ENCODE measurements around the gene APOBEC3F. TPM values are rescaled to one million over a fixed set of nuclear protein-coding genes. Genes with fewer than 3 reads are reported as not detected.
A peak's percentile ranks its signal among the peaks of the same experiment; 100 is the strongest.
"Not testable (repeated sequence)": the region's sequence is repeated elsewhere in the genome, so short reads cannot be mapped to it uniquely, and the experiment has no call there.

APOBEC3F gene
- total and polyA plus RNA-seq, 2 donors (not counting 1 experiment from before 2014, with no cell fraction given): 23.3 to 76.8 TPM

DNA sequence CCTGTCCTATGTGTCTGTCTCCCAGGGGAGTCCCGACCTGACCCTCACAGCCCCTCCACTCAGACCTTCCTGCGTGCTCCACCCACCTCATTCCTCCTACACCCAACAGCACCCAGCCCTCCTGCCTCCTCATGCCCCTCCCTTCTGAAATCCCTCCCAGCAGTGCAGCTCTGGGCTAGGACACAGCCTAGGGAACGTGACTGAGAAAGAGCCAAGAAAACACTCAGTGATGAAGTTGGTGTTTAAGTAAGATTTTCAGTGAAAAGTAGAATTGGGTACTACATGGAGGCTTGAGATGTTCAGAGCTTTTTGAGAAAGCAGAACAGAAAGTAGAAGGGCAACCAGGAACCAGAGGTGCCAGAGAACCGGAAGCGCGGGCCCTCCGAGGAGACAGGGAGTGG lies 31.9 kb downstream of the APOBEC3F start:
- H3K27me3 ChIP-seq (replicated peaks in 1 of 4; ENCODE audit: control extremely low read depth in 1 of 4, control insufficient read depth in 3 of 4, insufficient read depth in 4 of 4, low read length in 3 of 4); H3K9me3 ChIP-seq (ENCODE audit: control extremely low read depth in 1 of 3, control insufficient read depth in 2 of 3, insufficient read depth in 1 of 3, low read length in 2 of 3); H3K9me3 Mint-ChIP-seq (ENCODE audit: insufficient read depth); H2AFZ ChIP-seq (ENCODE audit: insufficient read depth, low read depth, low read length, poor library complexity, severe bottlenecking); H4K20me1 ChIP-seq (ENCODE audit: control insufficient read depth, insufficient read depth, low read length, poor library complexity, severe bottlenecking); intact Hi-C loops (cut with micrococcal nuclease); H3K27me3 Mint-ChIP-seq: not testable (repeated sequence)
- peaks cover 2 to 26% of the 10 kb centered on the region in 2 experiments for H3K36me3 ChIP-seq (replicated peaks in 1 of 2; ENCODE audit: control extremely low read depth in 1 of 2, control insufficient read depth in 1 of 2, extremely low read depth in 1 of 2, insufficient read depth in 2 of 2, low read length in 1 of 2)
- H3K4me2 ChIP-seq (replicated peaks; ENCODE audit: low read depth, low read length, poor library complexity, severe bottlenecking): peak overlapping the region; percentile 72
- peak; percentile 58 for ATAC-seq (ENCODE audit: low read depth)
- peak overlapping the region; percentile 48 for H3K9ac ChIP-seq (ENCODE audit: low read length)
- WGBS (ENCODE audit: insufficient coverage): 10% methylated on average over 3 of the region's 7 CpGs
- peak overlapping the region; percentile 89 for H3K4me3 Mint-ChIP-seq
- DNase-seq: peak; percentile 74
- H3K4me1 Mint-ChIP-seq: peaks cover 50% of the 10 kb centered on the region
- POLR2A ChIA-PET: interaction anchor here (0.7 to 1.7 kb wide), 4 partner anchors 7 to 27 kb away, joined by 3 to 10 read pairs (median 4); no protein-coding TSS in a partner anchor
- H3K27ac Mint-ChIP-seq: peak overlapping the region; percentile 99
- peaks cover 47% of the 10 kb centered on the region for H3K79me2 ChIP-seq (ENCODE audit: control insufficient read depth, insufficient read depth, low read length)
- H3K4me3 ChIP-seq (ENCODE audit: control extremely low read depth in 1 of 5, extremely low read depth in 1 of 5, insufficient read depth in 1 of 5, low read depth in 2 of 5, low read length in 4 of 5): peak overlapping the region in 2 of 5 experiments; percentile 38 to 58
- peak overlapping the region; percentile 88 to 89 for H3K27ac ChIP-seq (ENCODE audit: low read length in 2 of 2)
- peaks cover 57 to 82% of the 10 kb centered on the region in 2 donors for H3K4me1 ChIP-seq (ENCODE audit: control insufficient read depth in 2 of 2, insufficient read depth in 2 of 2, low read length in 2 of 2)
- CTCF ChIA-PET: interaction anchor here (0.7 to 1.0 kb wide), 2 partner anchors 38 to 70 kb away, joined by 3 read pairs; no protein-coding TSS in a partner anchor

GRCh38 chr22:39073981-39074380 lies 33.3 kb downstream of the APOBEC3F start:
- TF ChIP-seq EZH2 (IDR thresholded peaks at IDR 0.05; ENCODE audit: borderline replicate concordance, insufficient read depth, low read depth, low read length, poor library complexity, severe bottlenecking) (no peak), CTCF (IDR thresholded peaks at IDR 0.05) (no peak)
- Histone ChIP-seq H3K9me3 (ENCODE audit: control extremely low read depth in 1 of 3, control insufficient read depth in 2 of 3, insufficient read depth in 1 of 3, low read length in 2 of 3) (no peaks in the 10 kb centered on the region), H3K4me2 (replicated peaks; ENCODE audit: low read depth, low read length, poor library complexity, severe bottlenecking) (peak overlapping the region; percentile 72), H3K9ac (ENCODE audit: low read length) (no peak overlapping the region), H3K36me3 (replicated peaks in 1 of 2; ENCODE audit: control extremely low read depth in 1 of 2, control insufficient read depth in 1 of 2, extremely low read depth in 1 of 2, insufficient read depth in 2 of 2, low read length in 1 of 2) (peaks cover 2 to 23% of the 10 kb centered on the region in 2 experiments), H3K4me1 (ENCODE audit: control insufficient read depth in 2 of 2, insufficient read depth in 2 of 2, low read length in 2 of 2) (peaks cover 60 to 83% of the 10 kb centered on the region in 2 donors), H3K79me2 (ENCODE audit: control insufficient read depth, insufficient read depth, low read length) (peaks cover 47% of the 10 kb centered on the region), H3K27me3 (replicated peaks in 1 of 4; ENCODE audit: control extremely low read depth in 1 of 4, control insufficient read depth in 3 of 4, insufficient read depth in 4 of 4, low read length in 3 of 4) (no peaks in the 10 kb centered on the region), H3K27ac (ENCODE audit: low read length in 2 of 2) (peak overlapping the region; percentile 88 to 89), H2AFZ (ENCODE audit: insufficient read depth, low read depth, low read length, poor library complexity, severe bottlenecking) (no peak overlapping the region), H3K4me3 (ENCODE audit: control extremely low read depth in 1 of 5, extremely low read depth in 1 of 5, insufficient read depth in 1 of 5, low read depth in 2 of 5, low read length in 4 of 5) (no peak overlapping the region), H4K20me1 (ENCODE audit: control insufficient read depth, insufficient read depth, low read length, poor library complexity, severe bottlenecking) (no peaks in the 10 kb centered on the region)
- H3K9me3 Mint-ChIP-seq (ENCODE audit: insufficient read depth): no peaks in the 10 kb centered on the region
- H3K4me3 Mint-ChIP-seq: peak overlapping the region; percentile 64
- ATAC-seq (ENCODE audit: low read depth) (no peak), DNase-seq (no peak)
- no peaks in the 10 kb centered on the region for H3K27me3 Mint-ChIP-seq
- CTCF ChIA-PET: interaction anchor here (0.7 kb wide), 1 partner anchor 26 kb away, joined by 3 read pairs; no protein-coding TSS in a partner anchor
- peaks cover 61% of the 10 kb centered on the region for H3K4me1 Mint-ChIP-seq
- intact Hi-C loops (cut with micrococcal nuclease): loop anchor here (2.0 kb wide), 1 partner anchor 13 kb away; no protein-coding TSS in a partner anchor
- no CpG with 5 or more reads among the region's 2 CpGs for WGBS (ENCODE audit: insufficient coverage)
- H3K27ac Mint-ChIP-seq: peak overlapping the region; percentile 92
- POLR2A ChIA-PET: interaction anchor here (0.7 to 1.4 kb wide), 5 partner anchors 19 to 1802 kb away, joined by 3 to 10 read pairs (median 7); no protein-coding TSS in a partner anchor

- Histone ChIP-seq H3K4me3 (ENCODE audit: control extremely low read depth in 1 of 5, extremely low read depth in 1 of 5, insufficient read depth in 1 of 5, low read depth in 2 of 5, low read length in 4 of 5) (peak overlapping the region in 3 of 5 experiments; percentile 40 to 53 (median 49)), H3K4me1 (ENCODE audit: control insufficient read depth in 2 of 2, insufficient read depth in 2 of 2, low read length in 2 of 2) (peaks cover 52 to 79% of the 10 kb centered on the region in 2 donors), H3K79me2 (ENCODE audit: control insufficient read depth, insufficient read depth, low read length) (peaks cover 46% of the 10 kb centered on the region), H3K27ac (ENCODE audit: low read length in 2 of 2) (peak overlapping the region; percentile 52 to 94), H3K36me3 (replicated peaks in 1 of 2; ENCODE audit: control extremely low read depth in 1 of 2, control insufficient read depth in 1 of 2, extremely low read depth in 1 of 2, insufficient read depth in 2 of 2, low read length in 1 of 2) (peaks cover under 1 to 17% of the 10 kb centered on the region in 2 experiments), H3K4me2 (replicated peaks; ENCODE audit: low read depth, low read length, poor library complexity, severe bottlenecking) (peak overlapping the region; percentile 44), H3K9ac (ENCODE audit: low read length) (peak overlapping the region; percentile 72), H2AFZ (ENCODE audit: insufficient read depth, low read depth, low read length, poor library complexity, severe bottlenecking) (peak overlapping the region; percentile 33)
- H3K4me3 Mint-ChIP-seq: peak overlapping the region; percentile 94
- 56% methylated on average over 6 of the region's 24 CpGs for WGBS (ENCODE audit: insufficient coverage)
- H3K9me3 ChIP-seq (ENCODE audit: control extremely low read depth in 1 of 3, control insufficient read depth in 2 of 3, insufficient read depth in 1 of 3, low read length in 2 of 3); H4K20me1 ChIP-seq (ENCODE audit: control insufficient read depth, insufficient read depth, low read length, poor library complexity, severe bottlenecking); H3K9me3 Mint-ChIP-seq (ENCODE audit: insufficient read depth); DNase-seq; CTCF ChIA-PET; intact Hi-C loops (cut with micrococcal nuclease); ATAC-seq (ENCODE audit: low read depth); H3K27me3 ChIP-seq (replicated peaks in 1 of 4; ENCODE audit: control extremely low read depth in 1 of 4, control insufficient read depth in 3 of 4, insufficient read depth in 4 of 4, low read length in 3 of 4); H3K27me3 Mint-ChIP-seq: not testable (repeated sequence)
- POLR2A ChIA-PET: interaction anchor here (0.6 to 3.3 kb wide), 2 partner anchors 8 to 23 kb away, joined by 4 to 13 read pairs; no protein-coding TSS in a partner anchor
- peaks cover 64% of the 10 kb centered on the region for H3K4me1 Mint-ChIP-seq
- H3K27ac Mint-ChIP-seq: peak overlapping the region; percentile 79
Measured at GRCh38 chr22:39076155-39077025, 35.7 kb downstream of the APOBEC3F start.
